Measurements from ENCODE around the gene ABHD5.
A peak's percentile ranks its signal among the peaks of the same experiment; 100 is the strongest.

Gene ABHD5

GRCh38 chr3:43690400-43691119 is at the start of gene ABHD5:
Gene ABHD5, plus strand, starts transcription at chr3:43690938. Its CDS starts 55 bp downstream, at chr3:43690993.
- peak; percentile 93 for DNase-seq
- Histone ChIP-seq H3K36me3 (peaks cover 4% of the 10 kb centered on the region; the same call in 1 of the 2 replicates), H3K9me3 (ENCODE audit: severe bottlenecking) (no peaks in the 10 kb centered on the region), H3K27ac (peak within 1 kb of the TSS; percentile 95), H3K4me3 (ENCODE audit: low read depth, low read length) (peak within 1 kb of the TSS; percentile 65), H3K27me3 (ENCODE audit: insufficient read depth, low read depth, severe bottlenecking) (no peaks in the 10 kb centered on the region)
- peak; percentile 48; the same call in 1 of the 2 replicates for TF ChIP-seq CTCF (IDR thresholded peaks at IDR 0.05; ENCODE audit: low read depth, low read length)

GRCh38 chr3:43641306-43642114 is 49.2 kb upstream of the ABHD5 start:
- H3K36me3 ChIP-seq: no peaks in the 10 kb centered on the region
- no peaks in the 10 kb centered on the region for H3K27me3 ChIP-seq (ENCODE audit: insufficient read depth, low read depth, severe bottlenecking)
- no peaks in the 10 kb centered on the region for H3K9me3 ChIP-seq (ENCODE audit: severe bottlenecking)
- H3K27ac ChIP-seq: no peak overlapping the region
- no peak overlapping the region for H3K4me3 ChIP-seq (ENCODE audit: low read depth, low read length)
- no peak for TF ChIP-seq CTCF (IDR thresholded peaks at IDR 0.05; ENCODE audit: low read depth, low read length)
- DNase-seq: no peak

- Histone ChIP-seq H3K9me3 (ENCODE audit: severe bottlenecking) (no peaks in the 10 kb centered on the region), H3K4me3 (ENCODE audit: low read depth, low read length) (no peak overlapping the region), H3K36me3 (no peaks in the 10 kb centered on the region), H3K27me3 (ENCODE audit: insufficient read depth, low read depth, severe bottlenecking) (no peaks in the 10 kb centered on the region), H3K27ac (no peak overlapping the region)
- no peak for TF ChIP-seq CTCF (IDR thresholded peaks at IDR 0.05; ENCODE audit: low read depth, low read length)
- DNase-seq: no peak
These were observed 46.3 kb upstream of the ABHD5 start for GRCh38 chr3:43644443-43644842.

DNA sequence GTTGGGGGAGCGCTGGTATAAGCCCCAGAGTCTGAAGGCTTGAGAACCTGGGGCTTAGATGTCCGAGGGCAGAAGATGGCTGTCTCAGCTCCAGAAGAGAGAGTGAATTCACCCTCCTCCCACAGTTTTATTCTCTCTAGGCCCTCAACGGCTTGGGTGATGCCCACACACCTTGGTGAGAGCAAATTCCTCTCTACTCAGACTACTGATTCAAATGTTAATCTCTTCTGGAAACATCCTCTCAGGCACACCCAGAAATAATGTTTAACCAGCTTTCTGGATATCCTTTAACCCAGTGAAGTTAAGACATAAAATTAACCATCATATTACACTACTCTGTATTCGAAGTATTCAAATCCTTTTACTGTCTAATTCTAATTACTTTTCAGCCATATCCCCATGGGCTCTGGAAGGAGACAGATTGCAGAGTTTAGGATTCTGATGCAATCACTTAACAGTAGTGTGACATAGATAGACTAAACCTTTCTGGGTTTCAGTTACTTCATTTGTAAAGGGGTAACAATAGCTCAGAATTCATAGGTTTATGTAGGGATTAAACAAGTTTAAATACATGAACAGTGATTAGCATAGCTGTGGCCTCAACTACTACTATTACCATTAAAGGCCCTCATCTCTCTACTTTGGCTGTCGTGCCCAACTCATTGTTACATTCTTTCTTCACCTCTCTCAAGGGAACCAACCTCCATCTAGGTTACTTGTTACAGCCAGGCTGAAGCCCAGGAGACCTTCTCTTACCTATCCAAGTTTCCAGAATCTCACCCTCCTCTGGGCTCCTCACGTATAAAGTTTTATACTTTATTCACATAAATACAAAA is 43.2 kb upstream of the ABHD5 start:
- Histone ChIP-seq H3K36me3 (no peaks in the 10 kb centered on the region), H3K27ac (peak overlapping the region; percentile 39), H3K4me3 (ENCODE audit: low read depth, low read length) (no peak overlapping the region), H3K27me3 (ENCODE audit: insufficient read depth, low read depth, severe bottlenecking) (no peaks in the 10 kb centered on the region), H3K9me3 (ENCODE audit: severe bottlenecking) (no peaks in the 10 kb centered on the region)
- no peak for TF ChIP-seq CTCF (IDR thresholded peaks at IDR 0.05; ENCODE audit: low read depth, low read length)
- no peak for DNase-seq

DNA sequence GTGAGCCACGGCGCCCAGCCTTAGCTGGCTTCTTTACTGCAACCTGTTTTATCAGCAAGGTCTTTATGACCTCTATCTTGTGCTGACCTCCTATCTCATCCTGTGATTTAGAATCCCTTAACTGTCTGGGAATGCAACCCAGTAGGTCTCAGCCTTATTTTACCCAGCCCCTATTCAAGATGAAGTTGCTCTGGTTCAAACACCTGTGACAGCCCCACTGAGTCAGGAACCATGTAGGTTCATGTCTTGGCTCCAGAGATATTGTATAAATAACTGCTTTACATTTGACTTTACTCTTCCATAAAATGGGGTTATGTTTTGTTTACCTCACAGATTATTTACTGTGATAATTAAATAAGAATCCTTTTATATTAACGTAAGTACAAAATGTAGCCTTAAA is 41.8 kb upstream of the ABHD5 start:
- DNase-seq: no peak
- Histone ChIP-seq H3K9me3 (ENCODE audit: severe bottlenecking) (no peaks in the 10 kb centered on the region), H3K36me3 (no peaks in the 10 kb centered on the region), H3K27ac (no peak overlapping the region), H3K4me3 (ENCODE audit: low read depth, low read length) (no peak overlapping the region), H3K27me3 (ENCODE audit: insufficient read depth, low read depth, severe bottlenecking) (no peaks in the 10 kb centered on the region)
- no peak for TF ChIP-seq CTCF (IDR thresholded peaks at IDR 0.05; ENCODE audit: low read depth, low read length)

Data from WERI-Rb-1 (cell line).